AG20443 (cell line): Measurements from ENCODE around the gene PRSS36.
"Not testable (repeated sequence)": the region's sequence is repeated elsewhere in the genome, so short reads cannot be mapped to it uniquely, and the experiment has no call there.

ENCODE experiments used
- DNase-seq: peaks from one replicate; pipeline ENCODE4 v3.0.0; 2012; ENCODE audit warnings: low spot score, mixed read lengths

PRSS36 gene

DNA sequence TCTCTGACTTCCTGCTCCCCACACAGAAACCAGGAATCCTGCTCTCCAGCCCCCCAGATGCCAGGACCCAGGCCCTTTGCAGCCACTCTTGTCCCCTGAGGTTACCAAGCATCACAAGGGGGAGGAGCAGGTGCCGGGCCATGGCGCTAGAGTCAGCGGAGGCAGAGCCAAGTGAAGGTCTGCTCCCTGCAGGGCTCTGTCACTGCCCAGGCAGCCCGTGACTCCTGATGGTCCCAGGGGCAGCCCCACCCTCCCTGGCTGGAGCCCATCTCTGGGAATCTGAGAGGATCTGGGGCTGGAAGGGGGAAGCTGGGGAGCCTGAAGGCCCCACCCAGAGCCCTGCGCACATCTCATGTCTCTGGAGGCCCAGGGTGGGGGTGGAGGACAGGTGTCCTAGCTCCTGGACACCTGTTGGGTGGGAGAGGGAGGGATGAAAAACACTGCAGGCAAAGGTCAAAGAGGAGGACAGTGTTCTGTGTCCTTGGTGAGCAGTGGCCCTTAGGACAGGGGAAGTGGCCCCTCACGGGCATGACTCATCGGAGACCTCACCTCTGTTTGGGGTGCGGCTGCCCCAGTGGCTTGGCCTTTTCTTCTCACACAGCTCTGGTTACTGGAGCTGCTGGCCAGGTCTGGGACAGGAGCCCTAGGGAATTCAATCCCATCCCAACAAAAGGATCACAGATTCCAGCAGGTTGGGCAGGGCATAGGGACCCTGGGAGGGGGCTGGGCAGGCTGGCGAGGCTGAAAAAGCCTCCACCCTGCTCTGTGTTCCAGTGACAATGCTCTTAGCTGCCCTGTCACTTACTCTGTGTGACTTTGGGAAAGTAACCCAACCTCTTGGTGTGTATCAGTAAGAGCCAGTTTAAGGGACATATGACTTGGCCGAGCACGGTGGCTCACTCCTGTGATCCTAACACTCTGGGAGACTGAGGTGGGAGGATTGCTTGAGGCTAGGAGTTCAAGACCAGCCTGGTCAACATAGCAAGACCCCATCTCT, at the start of gene PRSS36:
Gene PRSS36, minus strand, starts transcription at position 173 of the 997 bp plus-strand sequence. Its CDS starts 31 bp downstream, at position 142.
- no peak for DNase-seq

DNA sequence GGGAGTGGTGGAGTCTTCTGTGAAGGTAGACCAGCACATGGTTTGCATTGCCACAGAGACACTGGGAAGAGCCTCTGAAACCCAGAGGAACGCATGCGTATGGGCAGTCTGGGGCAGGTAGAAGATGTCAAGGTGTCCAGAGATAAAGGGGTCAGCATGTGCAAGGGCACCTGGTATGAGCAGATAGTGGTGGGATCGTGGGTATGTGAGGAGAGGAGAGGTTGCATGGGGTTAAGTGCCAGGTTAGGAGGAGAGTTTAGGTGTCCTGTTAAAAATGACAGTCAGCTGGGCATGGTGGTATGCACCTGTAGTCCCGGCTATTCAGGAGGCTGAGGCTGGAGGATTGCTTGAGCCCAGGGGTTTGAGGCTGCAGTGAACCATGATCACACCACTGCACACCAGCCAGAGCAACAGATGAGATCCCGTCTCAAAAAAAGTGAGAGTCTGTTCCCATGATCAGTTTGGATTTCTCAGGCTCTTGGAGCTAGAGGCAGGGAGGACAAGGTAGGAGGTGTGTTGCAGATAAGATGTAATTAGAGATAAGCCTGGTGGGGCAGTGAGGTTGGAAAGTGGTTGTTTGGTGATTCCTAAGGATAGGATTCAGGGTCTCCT, 49.7 kb upstream of the PRSS36 start:
- no peak for DNase-seq

DNA sequence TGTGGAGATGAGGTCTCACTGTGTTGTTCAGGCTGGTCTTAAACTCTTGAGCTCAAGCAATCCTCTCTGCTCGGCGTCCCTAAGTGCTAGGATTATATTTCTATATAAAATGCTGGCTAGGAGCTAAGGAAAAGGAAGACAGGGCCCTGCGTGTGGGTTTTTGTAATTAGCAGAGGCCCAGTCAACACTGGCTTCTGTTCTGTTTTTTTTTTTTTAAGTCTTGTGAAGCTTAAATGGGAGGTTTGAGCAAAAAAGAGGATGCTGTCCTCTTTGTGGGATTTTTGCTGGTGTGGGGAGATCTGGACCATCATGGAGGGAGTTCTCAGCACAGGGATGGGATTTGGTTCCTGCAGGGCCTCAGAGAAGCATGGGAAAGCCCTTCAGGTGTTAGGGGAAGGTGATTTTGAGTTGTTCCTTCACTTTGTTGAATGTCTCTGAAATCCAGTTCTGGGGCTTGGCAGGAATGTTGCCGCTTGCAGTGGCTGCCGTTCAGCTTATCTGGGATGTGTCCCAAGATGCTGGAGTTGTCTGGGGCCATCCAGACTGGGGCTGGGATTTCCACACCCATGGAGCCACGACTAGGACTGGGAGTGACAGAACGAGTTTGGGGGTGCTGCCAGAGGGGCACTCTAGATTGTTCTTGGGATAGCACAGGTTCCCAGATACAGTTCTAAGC, 48.5 kb upstream of the PRSS36 start:
- DNase-seq: no peak

DNA sequence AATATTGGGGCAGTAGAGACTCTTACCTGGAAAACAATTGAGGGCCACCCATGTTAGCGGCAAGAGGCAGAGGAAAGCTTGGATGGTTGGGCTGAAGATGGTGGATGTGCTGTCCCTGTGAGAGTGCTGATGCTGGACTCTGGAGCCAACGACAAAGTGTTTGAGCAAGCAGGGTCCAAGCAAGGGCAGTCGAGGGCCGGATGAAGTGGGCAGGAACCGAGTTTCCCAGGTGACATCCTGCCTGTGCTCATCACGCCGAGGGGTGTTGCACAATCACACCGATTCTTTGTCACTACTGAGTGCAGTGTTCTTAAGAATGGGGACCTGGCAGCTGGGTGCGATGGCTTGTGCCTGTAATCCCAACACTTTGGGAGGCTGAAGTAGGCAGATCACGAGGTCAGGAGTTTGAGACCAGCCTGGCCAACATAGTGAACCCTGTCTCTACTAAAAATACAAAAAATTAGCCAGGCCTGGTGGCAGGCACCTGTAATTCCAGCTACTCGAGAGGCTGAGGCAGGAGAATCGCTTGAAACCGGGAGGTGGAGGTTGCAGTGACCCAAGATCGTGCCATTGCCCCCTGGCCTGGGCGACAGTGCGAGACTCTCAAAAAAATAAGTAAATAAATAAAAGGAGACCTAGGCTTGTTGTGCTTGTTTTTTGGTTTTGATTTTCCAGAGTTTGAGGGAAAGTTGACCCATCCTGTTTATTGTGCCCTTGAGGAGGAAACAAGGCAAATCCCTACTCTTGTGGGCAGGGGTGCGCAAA, 46.6 kb upstream of the PRSS36 start:
- no peak for DNase-seq

- DNase-seq: not testable (repeated sequence)
These were observed 46.0 kb upstream of the PRSS36 start for GRCh38 chr16:31195861-31196260.

DNA sequence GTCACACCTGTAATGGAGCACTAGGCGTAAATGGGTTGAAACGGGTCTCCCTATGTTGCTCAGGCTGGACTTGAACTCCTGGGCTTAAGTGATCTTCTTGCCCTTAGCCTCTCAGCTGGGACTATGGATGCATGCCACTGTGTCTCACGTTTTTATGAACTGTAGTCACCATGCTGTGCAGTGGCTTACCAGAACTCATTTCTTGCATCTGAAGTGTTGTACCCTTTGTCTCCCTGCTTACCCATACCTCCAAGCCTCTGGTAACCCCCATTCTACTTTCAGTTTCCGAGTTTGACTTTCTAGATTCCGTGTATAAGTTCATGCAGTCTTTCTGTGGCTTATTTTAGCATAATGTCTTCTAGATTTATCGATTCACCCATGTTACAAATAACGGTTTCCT, 45.0 kb upstream of the PRSS36 start:
- no peak for DNase-seq

DNA sequence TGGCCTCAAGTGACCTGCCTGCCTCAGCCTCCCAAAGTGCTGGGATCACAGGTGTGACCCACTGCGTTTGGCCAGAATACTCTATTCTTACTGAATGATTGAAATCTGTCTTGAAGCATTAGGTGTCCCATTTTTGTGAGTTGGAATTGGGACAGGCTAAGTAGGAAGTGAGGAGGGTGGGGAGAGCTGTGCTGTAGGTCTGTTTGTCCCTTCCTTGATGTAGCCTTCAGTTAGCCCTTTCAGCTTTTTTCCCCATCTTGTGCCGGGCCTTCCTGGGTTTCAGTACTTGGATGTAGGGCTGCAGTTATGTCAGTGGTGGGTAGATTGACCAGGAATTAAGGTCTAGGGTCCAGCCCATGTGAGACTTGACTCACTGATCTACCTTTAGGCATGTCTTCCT, 44.0 kb upstream of the PRSS36 start:
- DNase-seq: no peak

DNA sequence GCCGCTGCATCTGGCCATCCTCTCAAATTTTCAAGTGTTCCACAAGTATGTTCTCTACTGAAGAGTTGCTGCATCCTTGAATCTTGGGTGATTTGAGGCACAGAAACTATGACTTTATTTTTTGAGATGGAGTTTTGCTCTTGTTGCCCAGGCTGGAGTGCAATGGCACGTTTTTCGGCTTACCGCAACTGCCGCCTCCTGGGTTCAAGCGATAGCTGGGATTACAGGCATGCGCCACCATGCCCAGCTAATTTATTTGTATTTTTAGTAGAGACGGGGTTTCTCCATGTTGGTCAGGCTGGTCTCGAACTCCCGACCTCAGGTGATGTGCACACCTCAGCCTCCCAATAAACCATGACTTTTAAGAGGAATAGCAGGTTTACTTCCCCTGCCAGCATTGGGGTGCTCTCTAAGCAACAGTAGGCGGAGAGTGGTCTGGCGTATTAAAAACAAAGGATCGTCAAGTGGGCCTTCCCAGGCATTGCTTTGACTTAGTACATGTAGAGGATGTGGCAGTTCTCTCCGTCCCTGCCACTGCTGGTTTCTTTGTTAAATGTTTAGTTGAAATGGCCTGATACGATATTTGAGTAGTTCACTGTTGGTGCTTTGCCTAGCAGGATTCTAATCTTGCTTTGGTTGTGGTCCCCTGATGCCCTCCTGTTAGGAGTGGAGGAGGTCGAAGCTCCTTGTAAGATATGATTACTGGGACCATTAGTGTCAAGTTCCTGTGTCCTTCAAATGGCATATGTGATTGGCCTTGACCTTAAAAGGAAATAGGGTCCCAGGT, 43.2 kb upstream of the PRSS36 start:
- DNase-seq: no peak

DNA sequence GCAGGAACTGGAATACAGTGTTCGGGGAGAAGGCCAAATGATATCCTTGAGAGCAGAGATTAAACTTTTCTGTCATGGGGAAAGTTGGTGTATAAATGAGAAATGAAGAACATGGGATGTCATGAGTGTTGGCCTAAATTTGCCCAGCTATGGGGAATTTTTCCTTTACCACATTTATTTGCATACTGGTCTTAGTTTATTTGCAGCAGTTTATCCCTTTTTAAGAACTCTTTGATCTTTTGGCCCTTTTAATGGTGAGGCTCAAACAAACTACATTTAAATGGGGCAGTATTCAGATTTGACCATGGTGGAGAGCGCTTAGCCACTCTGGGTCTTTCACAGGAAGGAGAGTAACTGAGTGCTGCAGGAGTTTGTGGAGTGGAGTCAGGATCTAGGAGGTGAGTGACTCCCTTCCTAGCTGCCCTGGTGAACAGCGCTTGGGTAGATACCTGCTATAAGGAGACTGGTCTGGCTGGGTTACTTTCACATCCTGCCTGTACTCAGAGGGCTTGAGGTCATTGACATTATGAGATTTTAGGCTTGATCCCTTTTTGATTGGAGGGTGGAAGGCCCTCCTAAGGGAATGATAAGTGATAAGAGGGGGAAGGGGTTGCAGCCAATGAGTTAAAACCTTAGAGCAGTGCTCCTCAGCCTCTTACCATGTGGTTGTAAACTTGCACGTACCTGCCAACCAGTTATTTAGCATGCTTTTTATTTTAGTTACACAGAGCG, 42.0 kb upstream of the PRSS36 start:
- DNase-seq: no peak

- DNase-seq: no peak
These were observed 41.1 kb upstream of the PRSS36 start for GRCh38 chr16:31190818-31191444.

- DNase-seq: no peak
These were observed 40.2 kb upstream of the PRSS36 start for GRCh38 chr16:31190061-31190460.

GRCh38 chr16:31189412-31189778, 39.5 kb upstream of the PRSS36 start:
- no peak for DNase-seq

DNA sequence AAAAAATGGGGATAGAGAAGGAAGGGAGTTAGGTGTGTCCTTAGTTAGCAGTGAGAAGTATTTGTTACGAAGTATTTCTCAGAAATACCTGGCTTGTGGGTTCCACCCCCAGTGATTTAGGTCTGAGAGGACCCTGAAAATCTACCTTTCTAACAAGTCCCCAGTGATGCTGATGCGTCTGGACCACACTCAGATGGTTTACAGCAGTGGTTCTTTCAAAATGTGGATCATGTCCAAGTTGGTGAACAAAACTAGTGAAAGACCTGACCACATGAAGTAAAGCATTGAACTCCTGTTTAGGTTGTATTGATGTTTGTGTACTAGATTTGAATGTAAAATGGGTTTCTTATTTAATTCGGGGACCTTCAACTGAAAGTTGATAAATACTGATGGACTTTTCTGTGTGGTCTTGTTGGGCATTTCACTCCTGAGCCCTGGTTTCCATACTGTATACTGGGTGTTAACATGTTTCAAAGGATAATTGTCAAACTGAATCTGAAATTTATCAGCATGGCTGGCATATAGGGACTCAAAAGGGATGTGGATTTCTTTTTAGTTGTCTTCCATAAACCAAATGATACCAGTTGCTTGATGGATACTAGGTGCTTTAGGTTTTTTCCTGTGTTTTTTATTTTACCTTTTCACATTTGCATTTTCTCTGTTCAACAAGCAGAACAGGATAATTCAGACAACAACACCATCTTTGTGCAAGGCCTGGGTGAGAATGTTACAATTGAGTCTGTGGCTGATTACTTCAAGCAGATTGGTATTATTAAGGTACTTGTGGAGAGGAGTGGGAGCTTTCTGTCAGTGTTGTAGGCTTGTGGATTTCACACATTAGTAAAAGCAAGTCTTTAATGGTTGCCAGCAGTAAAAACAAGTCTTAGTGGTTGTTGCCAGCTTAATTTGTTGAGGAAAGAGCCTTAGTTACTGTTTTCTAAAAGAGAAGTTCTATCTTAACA, 38.9 kb upstream of the PRSS36 start:
- no peak for DNase-seq

DNA sequence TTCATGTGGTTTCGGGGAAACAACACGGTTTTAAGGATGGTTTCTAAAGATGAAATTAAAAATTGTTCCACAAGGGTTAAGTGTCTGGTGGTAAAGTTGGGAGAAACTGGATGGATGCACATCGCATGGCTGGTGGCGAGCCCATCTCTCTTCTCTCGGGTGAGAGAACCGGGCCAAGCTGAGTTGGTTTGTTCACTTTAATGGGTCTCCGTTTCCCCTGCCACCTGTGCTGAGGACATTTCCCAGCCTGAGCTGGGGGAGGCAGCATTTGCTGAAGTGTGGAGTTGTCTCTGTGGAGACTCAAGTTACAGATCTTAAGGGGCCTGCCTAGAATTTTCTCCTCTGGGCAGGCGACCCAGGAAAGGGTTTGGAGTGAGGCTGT, 37.9 kb upstream of the PRSS36 start:
- DNase-seq: no peak

DNA sequence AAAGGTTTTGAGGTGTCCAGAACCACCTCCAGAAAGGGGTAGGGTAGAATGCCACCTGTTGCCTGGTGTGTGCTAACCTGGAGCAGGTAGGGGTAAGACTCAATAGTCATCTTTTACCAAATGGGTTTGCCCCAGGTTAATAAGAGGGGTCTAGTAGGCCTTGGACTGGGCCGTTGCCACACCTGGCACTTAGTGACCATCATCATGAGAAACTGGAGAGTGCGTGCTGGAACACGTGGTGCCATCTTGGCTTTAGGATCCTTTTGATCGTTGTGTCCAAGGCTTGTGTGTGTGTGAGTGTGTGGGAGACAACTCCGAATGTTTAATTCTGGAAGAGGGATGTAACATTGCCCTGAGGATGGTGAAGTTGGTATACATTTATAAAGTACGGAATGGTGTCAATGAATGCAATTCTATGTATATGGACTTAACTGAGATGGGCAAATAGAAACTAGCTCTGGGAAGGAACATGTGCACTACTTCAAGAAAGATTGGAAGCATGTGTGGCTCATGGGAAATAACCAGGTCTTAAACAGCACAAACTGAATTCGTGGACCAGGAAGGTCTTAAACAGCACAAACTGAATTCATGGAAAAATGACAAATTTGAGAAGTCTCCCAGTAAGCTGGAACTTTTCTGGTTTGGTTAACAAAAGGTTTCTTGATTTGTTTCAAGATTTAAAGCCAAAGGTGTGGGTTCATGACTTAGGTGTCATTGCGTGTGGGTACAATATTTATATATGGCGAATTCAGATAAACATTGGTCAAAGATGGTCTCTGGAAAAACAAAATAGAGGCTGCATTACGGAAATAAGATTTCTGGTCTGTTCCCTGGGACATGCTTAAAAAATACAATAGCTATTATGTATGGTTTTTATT, 37.3 kb upstream of the PRSS36 start:
- no peak for DNase-seq

DNA sequence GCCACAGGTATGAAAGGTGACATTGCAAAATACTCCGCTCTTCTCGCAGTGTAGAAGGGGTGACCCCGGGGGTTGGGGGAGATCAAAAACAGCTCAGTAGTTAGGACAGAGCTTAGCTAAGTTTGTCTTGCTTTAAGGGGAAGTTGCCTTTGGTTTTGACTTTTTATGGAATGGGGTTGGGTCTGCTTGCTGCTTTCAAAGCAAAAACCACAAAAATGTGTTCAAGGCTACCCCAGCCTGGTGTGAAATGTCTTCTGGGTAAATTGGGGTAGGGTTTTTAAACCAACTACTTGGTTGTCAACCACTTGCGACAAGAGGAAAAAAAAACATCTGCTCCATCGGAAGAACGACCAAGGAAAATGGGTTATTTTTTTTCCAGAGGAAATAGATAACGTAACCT, 36.3 kb upstream of the PRSS36 start:
- no peak for DNase-seq

DNA sequence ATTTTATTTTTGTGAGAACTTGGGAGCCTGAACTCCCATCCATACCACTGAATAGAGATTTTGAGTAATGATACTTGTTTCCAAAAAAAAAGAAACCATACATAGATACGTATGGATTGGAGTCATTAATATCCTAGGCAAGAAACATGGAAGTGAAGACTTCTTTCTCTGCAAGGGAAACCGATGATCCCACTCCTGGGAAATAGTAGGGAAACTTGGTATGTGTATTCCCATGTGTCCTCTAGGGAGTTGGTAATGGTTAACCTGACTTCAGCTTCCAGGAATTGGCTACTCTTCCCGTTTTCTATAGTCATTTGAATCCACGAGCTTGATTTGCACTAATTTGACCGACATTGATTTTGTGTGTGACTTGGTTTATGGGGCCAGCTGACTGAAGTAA, 35.5 kb upstream of the PRSS36 start:
- DNase-seq: no peak

GRCh38 chr16:31184888-31185287, 35.0 kb upstream of the PRSS36 start:
- DNase-seq: no peak
